ENCODE measurements around the gene DRD2. TPM values are rescaled to one million over a fixed set of nuclear protein-coding genes. Genes with fewer than 3 reads are reported as not detected.

DRD2 gene
- total and polyA plus RNA-seq, 9 donors = 0.07 to 0.32 (median 0.15) TPM; not detected in 2

GRCh38 chr11:113420808-113421207 is 54.4 kb downstream of the DRD2 start:
- Histone ChIP-seq H3K4me1 (ENCODE audit: control insufficient read depth, insufficient read depth, low read length) (no peaks in the 10 kb centered on the region), H3K27me3 (ENCODE audit: control insufficient read depth, insufficient read depth, low read length) (peaks cover 4% of the 10 kb centered on the region), H3K36me3 (ENCODE audit: control insufficient read depth, insufficient read depth, low read length) (no peaks in the 10 kb centered on the region), H3K27ac (ENCODE audit: low read length) (no peak overlapping the region), H3K4me3 (ENCODE audit: low read length) (no peak overlapping the region), H3K9me3 (replicated peaks; ENCODE audit: control insufficient read depth, low read depth, low read length) (no peaks in the 10 kb centered on the region)
- WGBS (ENCODE audit: insufficient coverage) = 40% methylated on average over 1 of the region's 2 CpGs
- DNase-seq = no peak

DNA sequence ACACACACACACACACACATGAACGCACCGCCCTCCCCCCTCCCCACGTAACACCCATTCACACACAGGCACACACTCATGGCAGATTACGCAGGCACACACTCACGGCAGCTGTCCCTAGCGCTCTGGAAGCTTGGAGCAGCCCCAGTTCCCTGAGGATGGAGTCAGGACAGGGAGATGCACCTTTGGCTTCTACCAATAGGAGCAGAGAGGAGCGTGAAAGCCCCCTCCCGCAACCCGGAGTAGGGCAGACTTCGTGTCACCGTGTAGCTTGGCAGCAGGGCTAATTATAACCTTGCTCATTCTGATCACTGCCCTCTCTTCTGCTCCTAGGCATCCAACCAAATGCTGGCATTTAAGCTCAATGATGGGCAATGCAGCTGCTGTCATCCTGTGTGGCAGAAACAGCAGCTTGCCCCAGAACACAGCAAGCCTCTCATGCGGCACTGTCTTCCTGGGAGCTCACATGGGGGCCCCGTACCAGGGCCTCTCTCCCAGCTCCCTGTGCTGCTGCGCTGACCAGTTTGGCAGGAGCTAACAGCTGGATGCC is 55.7 kb downstream of the DRD2 start:
- 62% methylated on average over 10 of the region's 14 CpGs for WGBS (ENCODE audit: insufficient coverage)
- DNase-seq = no peak
- no peaks in the 10 kb centered on the region for H3K4me1 ChIP-seq (ENCODE audit: control insufficient read depth, insufficient read depth, low read length)
- no peak overlapping the region for H3K27ac ChIP-seq (ENCODE audit: low read length)
- no peaks in the 10 kb centered on the region for H3K36me3 ChIP-seq (ENCODE audit: control insufficient read depth, insufficient read depth, low read length)
- no peaks in the 10 kb centered on the region for H3K9me3 ChIP-seq (replicated peaks; ENCODE audit: control insufficient read depth, low read depth, low read length)
- H3K4me3 ChIP-seq (ENCODE audit: low read length) = no peak overlapping the region
- peaks cover 4% of the 10 kb centered on the region for H3K27me3 ChIP-seq (ENCODE audit: control insufficient read depth, insufficient read depth, low read length)

DNA sequence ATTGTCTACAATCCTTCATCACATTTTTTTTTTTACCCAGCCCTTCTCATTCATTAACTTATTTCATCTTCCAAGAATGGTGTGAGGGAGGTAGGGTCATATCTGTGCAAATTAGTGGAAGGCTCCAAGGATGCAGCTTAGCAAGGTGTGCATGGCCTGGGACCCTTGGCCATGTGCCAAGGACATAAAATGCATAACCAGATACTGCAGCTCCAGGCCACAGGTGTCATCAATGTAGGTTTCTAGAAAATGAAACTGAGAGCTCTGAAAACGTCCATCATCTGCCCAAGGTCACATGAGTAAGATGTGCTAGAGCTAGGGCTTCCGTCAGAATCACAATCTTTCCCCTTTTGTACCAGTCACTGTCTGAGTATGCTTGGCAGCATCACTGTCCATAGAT is 57.8 kb downstream of the DRD2 start:
- 40% methylated on average over 1 of the region's 2 CpGs for WGBS (ENCODE audit: insufficient coverage)
- Histone ChIP-seq H3K9me3 (replicated peaks; ENCODE audit: control insufficient read depth, low read depth, low read length) (no peaks in the 10 kb centered on the region), H3K4me3 (ENCODE audit: low read length) (no peak overlapping the region), H3K27me3 (ENCODE audit: control insufficient read depth, insufficient read depth, low read length) (peaks cover 2% of the 10 kb centered on the region), H3K36me3 (ENCODE audit: control insufficient read depth, insufficient read depth, low read length) (no peaks in the 10 kb centered on the region), H3K27ac (ENCODE audit: low read length) (no peak overlapping the region), H3K4me1 (ENCODE audit: control insufficient read depth, insufficient read depth, low read length) (no peaks in the 10 kb centered on the region)
- no peak for DNase-seq

DNA sequence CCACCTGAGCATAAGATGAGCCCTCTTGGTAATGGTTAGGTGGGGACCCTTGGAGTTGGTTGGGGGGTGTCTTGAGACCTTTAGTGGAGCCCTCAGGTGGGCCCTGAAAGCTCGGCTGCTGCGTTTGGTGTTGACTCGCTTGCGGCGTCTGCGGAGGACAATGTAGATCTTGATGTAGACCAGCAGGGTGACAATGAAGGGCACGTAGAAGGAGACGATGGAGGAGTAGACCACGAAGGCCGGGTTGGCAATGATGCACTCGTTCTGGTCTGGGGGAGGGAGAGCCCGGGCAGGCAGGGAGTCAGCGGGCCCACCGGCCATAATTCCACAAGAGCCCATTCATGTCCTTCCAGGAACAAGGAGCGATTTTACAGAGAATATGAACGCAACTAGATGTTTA is 59.9 kb downstream of the DRD2 start:
- Histone ChIP-seq H3K27ac (ENCODE audit: low read length) (no peak overlapping the region), H3K4me3 (ENCODE audit: low read length) (no peak overlapping the region), H3K36me3 (ENCODE audit: control insufficient read depth, insufficient read depth, low read length) (no peaks in the 10 kb centered on the region), H3K9me3 (replicated peaks; ENCODE audit: control insufficient read depth, low read depth, low read length) (no peaks in the 10 kb centered on the region), H3K4me1 (ENCODE audit: control insufficient read depth, insufficient read depth, low read length) (no peaks in the 10 kb centered on the region), H3K27me3 (ENCODE audit: control insufficient read depth, insufficient read depth, low read length) (peaks cover 2% of the 10 kb centered on the region)
- whole genome bisulfite sequencing (ENCODE audit: insufficient coverage) = 95% methylated on average over 14 of the region's 16 CpGs
- no peak for DNase-seq

- H3K9me3 ChIP-seq (replicated peaks; ENCODE audit: control insufficient read depth, low read depth, low read length) = no peaks in the 10 kb centered on the region
- no peaks in the 10 kb centered on the region for H3K27me3 ChIP-seq (ENCODE audit: control insufficient read depth, insufficient read depth, low read length)
- H3K4me3 ChIP-seq (ENCODE audit: low read length) = no peak overlapping the region
- H3K27ac ChIP-seq (ENCODE audit: low read length) = no peak overlapping the region
- DNase-seq = no peak
- H3K4me1 ChIP-seq (ENCODE audit: control insufficient read depth, insufficient read depth, low read length) = no peaks in the 10 kb centered on the region
- WGBS (ENCODE audit: insufficient coverage) = 86% methylated on average over 9 of the region's 9 CpGs
- H3K36me3 ChIP-seq (ENCODE audit: control insufficient read depth, insufficient read depth, low read length) = no peaks in the 10 kb centered on the region
Observed at GRCh38 chr11:113412675-113413074, 62.5 kb downstream of the DRD2 start.

DNA sequence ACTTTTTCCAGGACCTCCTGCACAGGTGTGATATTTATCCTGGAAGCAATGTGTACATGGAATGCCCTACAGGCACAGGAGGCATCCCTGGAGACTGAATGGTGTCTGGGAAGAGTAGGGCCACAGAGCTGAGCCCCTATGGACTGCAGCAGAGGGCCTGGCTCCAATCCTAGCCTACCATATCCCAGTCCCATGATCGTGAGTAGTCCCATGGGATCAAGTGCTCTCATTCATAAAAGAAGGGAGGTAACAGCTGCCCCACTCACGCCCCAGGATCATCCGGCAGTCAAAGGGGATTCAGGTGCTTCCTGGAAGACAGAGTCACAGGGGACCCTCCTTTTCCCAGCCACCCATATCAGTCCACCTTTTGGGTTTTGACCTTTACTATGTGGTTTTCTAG is 63.7 kb downstream of the DRD2 start:
- H3K27ac ChIP-seq (ENCODE audit: low read length) = no peak overlapping the region
- 60% methylated on average over 1 of the region's 3 CpGs for WGBS (ENCODE audit: insufficient coverage)
- H3K4me3 ChIP-seq (ENCODE audit: low read length) = no peak overlapping the region
- H3K36me3 ChIP-seq (ENCODE audit: control insufficient read depth, insufficient read depth, low read length) = no peaks in the 10 kb centered on the region
- no peaks in the 10 kb centered on the region for H3K9me3 ChIP-seq (replicated peaks; ENCODE audit: control insufficient read depth, low read depth, low read length)
- no peak for DNase-seq
- no peaks in the 10 kb centered on the region for H3K4me1 ChIP-seq (ENCODE audit: control insufficient read depth, insufficient read depth, low read length)
- no peaks in the 10 kb centered on the region for H3K27me3 ChIP-seq (ENCODE audit: control insufficient read depth, insufficient read depth, low read length)

GRCh38 chr11:113410414-113411135 is 64.6 kb downstream of the DRD2 start:
- H3K36me3 ChIP-seq (ENCODE audit: control insufficient read depth, insufficient read depth, low read length) = no peaks in the 10 kb centered on the region
- WGBS (ENCODE audit: insufficient coverage) = 87% methylated on average over 21 of the region's 21 CpGs
- no peaks in the 10 kb centered on the region for H3K4me1 ChIP-seq (ENCODE audit: control insufficient read depth, insufficient read depth, low read length)
- no peak overlapping the region for H3K4me3 ChIP-seq (ENCODE audit: low read length)
- no peak overlapping the region for H3K27ac ChIP-seq (ENCODE audit: low read length)
- no peak for DNase-seq
- H3K9me3 ChIP-seq (replicated peaks; ENCODE audit: control insufficient read depth, low read depth, low read length) = no peaks in the 10 kb centered on the region
- H3K27me3 ChIP-seq (ENCODE audit: control insufficient read depth, insufficient read depth, low read length) = no peaks in the 10 kb centered on the region

GRCh38 chr11:113409526-113409925 is 65.7 kb downstream of the DRD2 start:
- Histone ChIP-seq H3K9me3 (replicated peaks; ENCODE audit: control insufficient read depth, low read depth, low read length) (no peaks in the 10 kb centered on the region), H3K27ac (ENCODE audit: low read length) (no peak overlapping the region), H3K4me1 (ENCODE audit: control insufficient read depth, insufficient read depth, low read length) (no peaks in the 10 kb centered on the region), H3K27me3 (ENCODE audit: control insufficient read depth, insufficient read depth, low read length) (no peaks in the 10 kb centered on the region), H3K36me3 (ENCODE audit: control insufficient read depth, insufficient read depth, low read length) (no peaks in the 10 kb centered on the region), H3K4me3 (ENCODE audit: low read length) (no peak overlapping the region)
- 32% methylated on average over 2 of the region's 3 CpGs for WGBS (ENCODE audit: insufficient coverage)
- DNase-seq = no peak

DNA sequence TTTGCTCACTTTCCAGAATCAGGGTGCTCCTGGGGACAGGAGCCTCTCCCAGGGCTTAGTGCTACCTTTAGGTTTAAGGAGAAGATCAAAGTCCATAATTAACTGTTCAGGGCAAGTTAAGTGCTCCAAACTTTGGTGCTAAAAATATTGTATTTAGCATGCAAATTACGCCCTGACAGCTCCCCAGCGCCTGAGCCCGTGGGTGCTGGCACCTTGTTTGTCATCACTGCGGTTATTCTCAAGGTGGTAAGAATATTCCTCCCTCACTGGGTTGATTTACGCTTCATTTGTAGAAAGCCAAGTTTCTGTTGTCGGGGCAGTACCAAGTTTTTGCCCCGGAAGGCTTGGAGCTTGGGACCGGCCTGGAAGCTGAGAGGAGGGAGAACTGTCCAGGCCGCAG is 66.3 kb downstream of the DRD2 start:
- Histone ChIP-seq H3K27ac (ENCODE audit: low read length) (no peak overlapping the region), H3K36me3 (ENCODE audit: control insufficient read depth, insufficient read depth, low read length) (no peaks in the 10 kb centered on the region), H3K4me3 (ENCODE audit: low read length) (no peak overlapping the region), H3K4me1 (ENCODE audit: control insufficient read depth, insufficient read depth, low read length) (no peaks in the 10 kb centered on the region), H3K27me3 (ENCODE audit: control insufficient read depth, insufficient read depth, low read length) (no peaks in the 10 kb centered on the region), H3K9me3 (replicated peaks; ENCODE audit: control insufficient read depth, low read depth, low read length) (no peaks in the 10 kb centered on the region)
- 78% methylated on average over 7 of the region's 9 CpGs for WGBS (ENCODE audit: insufficient coverage)
- no peak for DNase-seq

DNA sequence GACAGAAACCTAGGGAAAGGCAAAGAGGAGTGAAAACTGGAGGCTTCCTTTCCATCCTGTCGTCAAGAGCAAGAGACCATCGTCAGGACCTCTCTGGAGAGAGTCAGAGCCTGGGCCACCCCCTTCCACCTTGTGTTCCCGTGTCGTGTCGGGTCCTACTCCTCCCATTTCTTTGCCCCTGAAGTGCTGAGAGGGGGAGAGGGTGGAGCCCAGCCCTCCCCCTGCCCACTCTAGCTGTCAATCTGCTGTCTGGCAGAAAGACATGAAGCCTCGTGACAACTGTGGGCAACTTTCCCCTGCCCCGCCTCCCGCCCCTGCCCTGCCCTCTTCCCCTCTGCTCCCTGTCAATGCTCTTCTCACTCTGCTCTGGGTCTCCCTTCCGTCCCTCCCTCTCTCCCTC is 67.0 kb downstream of the DRD2 start:
- 46% methylated on average over 5 of the region's 9 CpGs for WGBS (ENCODE audit: insufficient coverage)
- H3K9me3 ChIP-seq (replicated peaks; ENCODE audit: control insufficient read depth, low read depth, low read length) = no peaks in the 10 kb centered on the region
- H3K4me3 ChIP-seq (ENCODE audit: low read length) = no peak overlapping the region
- peaks cover 5% of the 10 kb centered on the region for H3K27me3 ChIP-seq (ENCODE audit: control insufficient read depth, insufficient read depth, low read length)
- H3K4me1 ChIP-seq (ENCODE audit: control insufficient read depth, insufficient read depth, low read length) = no peaks in the 10 kb centered on the region
- no peak overlapping the region for H3K27ac ChIP-seq (ENCODE audit: low read length)
- no peak for DNase-seq
- H3K36me3 ChIP-seq (ENCODE audit: control insufficient read depth, insufficient read depth, low read length) = no peaks in the 10 kb centered on the region

Measured in muscle of leg (tissue), 11 donors.